Measurements from ENCODE around the gene MMP1. TPM values are rescaled to one million over a fixed set of nuclear protein-coding genes. Genes with fewer than 3 reads are reported as not detected.

MMP1 gene
- total RNA-seq, 2 donors from 2014 or later = 0.71 TPM; not detected in 1

DNA sequence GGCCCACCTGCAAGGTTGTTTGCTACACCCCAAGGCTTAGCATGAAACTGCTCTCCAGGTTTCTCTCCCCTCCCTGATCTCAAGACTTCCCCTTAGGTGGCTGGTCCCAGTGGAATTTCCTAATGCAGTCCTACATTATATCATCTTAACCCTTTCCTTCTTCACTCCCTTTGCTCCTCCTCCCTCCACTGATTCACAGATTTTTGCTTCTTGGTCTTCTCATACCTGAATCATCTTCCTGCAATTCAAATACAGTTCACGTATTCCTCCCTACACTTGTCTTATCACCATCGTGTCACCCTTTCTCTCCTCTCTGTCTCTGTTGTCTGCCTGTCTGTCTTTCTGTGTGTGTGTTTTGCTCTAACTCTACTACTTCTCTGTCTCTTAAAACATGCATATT, 34.5 kb downstream of the MMP1 start:
- Histone ChIP-seq H3K4me1 (ENCODE audit: control insufficient read depth in 1 of 2, low read depth in 2 of 2) (no peaks in the 10 kb centered on the region), H3K36me3 (no peaks in the 10 kb centered on the region), H3K9me3 (no peaks in the 10 kb centered on the region), H3K4me3 (no peak overlapping the region), H3K27ac (no peak overlapping the region), H3K27me3 (replicated peaks; ENCODE audit: insufficient read depth) (no peaks in the 10 kb centered on the region)
- ATAC-seq (ENCODE audit: insufficient number of reproducible peaks, low FRiP score, low read depth) = no peak
- no peak for DNase-seq (ENCODE audit: low spot score)
- TF ChIP-seq, protein P1, sequence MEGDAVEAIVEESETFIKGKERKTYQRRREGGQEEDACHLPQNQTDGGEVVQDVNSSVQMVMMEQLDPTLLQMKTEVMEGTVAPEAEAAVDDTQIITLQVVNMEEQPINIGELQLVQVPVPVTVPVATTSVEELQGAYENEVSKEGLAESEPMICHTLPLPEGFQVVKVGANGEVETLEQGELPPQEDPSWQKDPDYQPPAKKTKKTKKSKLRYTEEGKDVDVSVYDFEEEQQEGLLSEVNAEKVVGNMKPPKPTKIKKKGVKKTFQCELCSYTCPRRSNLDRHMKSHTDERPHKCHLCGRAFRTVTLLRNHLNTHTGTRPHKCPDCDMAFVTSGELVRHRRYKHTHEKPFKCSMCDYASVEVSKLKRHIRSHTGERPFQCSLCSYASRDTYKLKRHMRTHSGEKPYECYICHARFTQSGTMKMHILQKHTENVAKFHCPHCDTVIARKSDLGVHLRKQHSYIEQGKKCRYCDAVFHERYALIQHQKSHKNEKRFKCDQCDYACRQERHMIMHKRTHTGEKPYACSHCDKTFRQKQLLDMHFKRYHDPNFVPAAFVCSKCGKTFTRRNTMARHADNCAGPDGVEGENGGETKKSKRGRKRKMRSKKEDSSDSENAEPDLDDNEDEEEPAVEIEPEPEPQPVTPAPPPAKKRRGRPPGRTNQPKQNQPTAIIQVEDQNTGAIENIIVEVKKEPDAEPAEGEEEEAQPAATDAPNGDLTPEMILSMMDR (IDR thresholded peaks at IDR 0.05) = no peak

DNA sequence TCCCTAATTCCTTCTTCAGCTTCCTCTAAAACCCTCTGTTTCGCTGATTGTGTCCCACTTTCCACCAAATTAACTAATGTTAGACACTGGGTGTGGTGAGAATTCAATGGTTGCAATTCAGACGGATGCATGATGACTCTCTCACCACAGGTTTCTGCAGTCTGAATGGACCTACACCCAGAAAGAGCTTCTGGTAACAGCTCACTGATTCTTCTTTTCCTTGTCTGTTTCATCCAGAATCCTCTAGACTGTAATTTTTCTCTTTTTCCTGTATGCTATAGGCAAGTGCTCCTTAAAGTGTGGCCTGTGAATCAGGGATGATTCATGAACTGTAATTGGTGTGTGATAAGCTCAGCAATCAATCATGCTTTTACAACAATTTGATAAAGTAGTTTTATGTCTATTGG, 35.6 kb downstream of the MMP1 start:
- Histone ChIP-seq H3K27me3 (replicated peaks; ENCODE audit: insufficient read depth) (no peaks in the 10 kb centered on the region), H3K9me3 (no peaks in the 10 kb centered on the region), H3K27ac (no peak overlapping the region), H3K4me3 (no peak overlapping the region), H3K4me1 (ENCODE audit: control insufficient read depth in 1 of 2, low read depth in 2 of 2) (no peaks in the 10 kb centered on the region), H3K36me3 (no peaks in the 10 kb centered on the region)
- no peak for DNase-seq (ENCODE audit: low spot score)
- TF ChIP-seq, protein P1 (IDR thresholded peaks at IDR 0.05) = no peak
- ATAC-seq (ENCODE audit: insufficient number of reproducible peaks, low FRiP score, low read depth) = no peak

- Histone ChIP-seq H3K4me3 (no peak overlapping the region), H3K27me3 (replicated peaks; ENCODE audit: insufficient read depth) (no peaks in the 10 kb centered on the region), H3K9me3 (no peaks in the 10 kb centered on the region), H3K27ac (no peak overlapping the region), H3K4me1 (ENCODE audit: control insufficient read depth in 1 of 2, low read depth in 2 of 2) (no peaks in the 10 kb centered on the region), H3K36me3 (no peaks in the 10 kb centered on the region)
- TF ChIP-seq, protein P1 (IDR thresholded peaks at IDR 0.05) = no peak
- ATAC-seq (ENCODE audit: insufficient number of reproducible peaks, low FRiP score, low read depth) (no peak), DNase-seq (ENCODE audit: low spot score) (no peak)
Measured at GRCh38 chr11:102761646-102762238, 36.2 kb downstream of the MMP1 start.

- Histone ChIP-seq H3K36me3 (no peaks in the 10 kb centered on the region), H3K9me3 (no peaks in the 10 kb centered on the region), H3K4me1 (ENCODE audit: control insufficient read depth in 1 of 2, low read depth in 2 of 2) (no peaks in the 10 kb centered on the region), H3K27ac (no peak overlapping the region), H3K27me3 (replicated peaks; ENCODE audit: insufficient read depth) (no peaks in the 10 kb centered on the region), H3K4me3 (no peak overlapping the region)
- TF ChIP-seq, protein P1 (IDR thresholded peaks at IDR 0.05) = no peak
- DNase-seq (ENCODE audit: low spot score) (no peak), ATAC-seq (ENCODE audit: insufficient number of reproducible peaks, low FRiP score, low read depth) (no peak)
Measured at GRCh38 chr11:102760344-102761035, 37.5 kb downstream of the MMP1 start.

DNA sequence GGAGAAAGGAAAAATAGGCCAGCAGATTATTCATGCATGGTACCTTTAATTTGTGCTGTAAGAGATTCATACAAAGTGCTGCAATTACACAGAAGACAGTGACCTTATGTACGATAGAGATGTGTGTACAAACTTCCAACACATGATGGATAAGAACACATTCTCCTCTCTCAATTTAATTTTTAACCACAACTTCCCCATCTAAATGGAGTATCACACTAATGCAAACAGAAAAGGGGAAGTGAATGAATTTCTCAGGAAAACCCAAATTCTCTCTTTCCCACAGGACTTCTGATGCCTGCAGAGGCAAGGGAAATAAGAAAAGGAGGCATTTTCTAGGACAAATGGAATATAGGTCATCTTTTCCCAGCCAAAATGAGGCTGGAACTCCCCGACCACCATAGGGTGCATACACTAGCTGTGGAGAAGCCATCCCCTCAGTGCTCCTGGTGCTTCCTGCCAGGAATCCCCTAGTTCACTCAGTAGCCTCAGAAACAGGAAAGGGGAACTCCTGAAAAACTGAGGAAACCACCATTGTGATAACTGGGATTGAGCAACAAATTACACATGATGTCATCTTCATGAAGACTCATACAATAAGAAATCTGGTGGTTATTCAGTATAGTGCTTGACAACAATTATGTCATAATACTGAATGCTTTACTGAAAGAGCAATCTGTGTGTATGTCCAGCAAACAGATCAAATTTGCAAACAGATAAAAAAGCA, 40.0 kb downstream of the MMP1 start:
- Histone ChIP-seq H3K27me3 (replicated peaks; ENCODE audit: insufficient read depth) (no peaks in the 10 kb centered on the region), H3K4me1 (ENCODE audit: control insufficient read depth in 1 of 2, low read depth in 2 of 2) (no peaks in the 10 kb centered on the region), H3K4me3 (no peak overlapping the region), H3K36me3 (no peaks in the 10 kb centered on the region), H3K27ac (no peak overlapping the region), H3K9me3 (no peaks in the 10 kb centered on the region)
- DNase-seq (ENCODE audit: low spot score) = no peak
- ATAC-seq (ENCODE audit: insufficient number of reproducible peaks, low FRiP score, low read depth) = no peak
- TF ChIP-seq, protein P1 (IDR thresholded peaks at IDR 0.05) = no peak
